HG03460 (cell line): ENCODE measurements around the gene RAB36.

Source experiments
- ATAC-seq: cut with Tn5 transposase; IDR thresholded peaks from one replicate; pipeline ENCODE4 v1.9.1; 2021; ENCODE audit not compliant: unreplicated experiment

RAB36 gene

GRCh38 chr22:23108249-23109078, 36.8 kb upstream of the RAB36 start:
- no peak for ATAC-seq

GRCh38 chr22:23109079-23109347, 36.3 kb upstream of the RAB36 start:
- no peak for ATAC-seq

DNA sequence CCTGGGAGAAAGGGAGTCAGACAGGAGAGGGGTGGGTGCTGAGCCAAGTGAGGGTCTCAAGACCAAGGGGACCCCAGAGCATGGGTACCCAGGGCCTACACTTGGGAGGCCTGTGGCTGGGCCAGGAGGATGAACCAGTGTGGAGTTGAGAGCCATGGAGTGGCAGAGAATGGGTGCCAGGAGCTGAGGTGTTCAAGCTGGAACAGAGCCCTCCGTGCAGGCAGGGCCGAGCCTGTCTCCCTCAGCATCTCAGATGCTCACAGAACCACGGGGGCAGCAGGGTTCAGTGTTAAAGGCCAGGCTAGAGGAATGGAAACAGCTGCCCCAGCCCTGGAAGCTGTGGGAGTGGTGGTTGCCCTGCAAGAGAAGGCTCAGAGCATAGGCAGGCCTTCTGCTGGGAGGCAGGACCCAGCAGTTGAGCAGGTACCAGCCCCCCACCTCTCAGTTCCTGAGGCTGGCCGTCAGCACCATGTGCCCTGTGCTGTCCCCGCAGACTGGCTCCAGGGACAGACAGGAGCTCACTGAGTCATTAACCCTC, 35.8 kb upstream of the RAB36 start:
- ATAC-seq = no peak

DNA sequence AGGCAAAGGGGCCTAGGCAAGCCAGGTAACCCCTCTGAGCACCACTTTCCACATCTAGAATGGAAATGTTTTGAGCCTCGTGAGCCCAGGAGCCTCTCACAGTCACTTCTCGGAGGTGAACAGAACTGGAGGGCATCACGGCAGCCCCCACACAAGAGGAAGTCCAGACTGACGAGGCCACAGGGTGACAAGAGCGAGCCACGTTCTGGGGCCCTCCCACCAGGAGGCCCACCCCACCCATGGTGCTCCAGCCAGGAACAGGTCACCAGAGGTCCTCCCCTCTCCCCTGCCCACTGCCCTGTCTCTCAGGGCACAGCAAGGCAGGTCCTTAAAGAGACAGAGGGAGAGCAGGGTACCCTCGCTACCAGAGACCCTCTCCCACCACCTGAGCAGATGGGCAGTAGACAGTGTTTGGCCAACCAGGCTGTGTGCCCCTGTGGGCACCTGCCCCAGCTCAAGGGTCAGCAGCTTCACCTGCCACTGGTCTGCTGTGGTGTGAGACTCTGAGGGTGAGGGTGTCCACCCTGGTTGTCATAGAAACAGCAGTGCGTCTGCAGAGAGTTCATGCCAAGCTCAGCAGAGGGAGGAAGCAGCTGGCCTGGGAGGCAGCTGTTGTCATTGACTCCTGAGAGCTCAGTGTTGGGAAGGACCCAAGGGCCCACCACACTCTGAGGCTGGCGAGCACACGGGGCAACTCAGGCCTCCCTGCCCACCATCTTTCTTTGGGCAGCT, 34.9 kb upstream of the RAB36 start:
- no peak for ATAC-seq

GRCh38 chr22:23110922-23111527, 34.3 kb upstream of the RAB36 start:
- no peak for ATAC-seq

GRCh38 chr22:23112472-23113012, 32.7 kb upstream of the RAB36 start:
- no peak for ATAC-seq

DNA sequence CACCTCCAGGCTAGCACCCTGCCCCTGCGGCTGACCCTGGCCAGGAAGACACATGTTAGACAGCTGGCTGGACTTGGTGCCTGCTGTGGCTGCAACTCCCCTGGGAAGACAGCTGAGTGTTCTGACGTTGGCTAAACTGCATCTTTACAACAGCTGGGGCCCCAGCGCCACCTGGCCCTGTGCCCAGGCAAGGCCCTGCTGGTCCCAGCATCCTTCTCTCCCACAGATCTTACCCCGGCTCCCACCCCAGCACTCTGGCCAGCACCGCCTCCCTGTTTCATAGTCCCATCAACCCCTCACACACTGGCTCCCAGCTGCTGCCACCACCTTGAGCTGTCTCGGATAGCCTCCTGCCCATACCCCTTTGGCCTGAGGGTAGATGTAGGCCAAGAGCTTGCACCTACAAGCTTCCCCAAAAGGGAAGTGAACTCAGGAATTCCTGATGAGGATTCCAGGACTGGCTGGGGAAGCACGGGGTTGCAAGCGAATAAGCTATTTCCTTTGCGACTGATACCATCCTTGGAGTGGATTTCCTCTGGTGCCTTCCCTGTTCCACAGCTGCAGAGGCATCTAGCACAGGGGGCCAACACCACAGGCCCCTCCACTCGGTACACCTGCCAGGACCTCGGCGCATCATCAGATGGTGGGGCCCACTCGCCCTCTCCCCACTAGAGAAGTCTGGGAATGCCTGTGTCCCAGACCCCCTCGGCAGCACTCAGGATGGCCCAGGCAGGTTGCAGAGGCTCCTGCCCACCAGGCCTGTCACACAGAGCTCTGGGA, 32.0 kb upstream of the RAB36 start:
- ATAC-seq = no peak

DNA sequence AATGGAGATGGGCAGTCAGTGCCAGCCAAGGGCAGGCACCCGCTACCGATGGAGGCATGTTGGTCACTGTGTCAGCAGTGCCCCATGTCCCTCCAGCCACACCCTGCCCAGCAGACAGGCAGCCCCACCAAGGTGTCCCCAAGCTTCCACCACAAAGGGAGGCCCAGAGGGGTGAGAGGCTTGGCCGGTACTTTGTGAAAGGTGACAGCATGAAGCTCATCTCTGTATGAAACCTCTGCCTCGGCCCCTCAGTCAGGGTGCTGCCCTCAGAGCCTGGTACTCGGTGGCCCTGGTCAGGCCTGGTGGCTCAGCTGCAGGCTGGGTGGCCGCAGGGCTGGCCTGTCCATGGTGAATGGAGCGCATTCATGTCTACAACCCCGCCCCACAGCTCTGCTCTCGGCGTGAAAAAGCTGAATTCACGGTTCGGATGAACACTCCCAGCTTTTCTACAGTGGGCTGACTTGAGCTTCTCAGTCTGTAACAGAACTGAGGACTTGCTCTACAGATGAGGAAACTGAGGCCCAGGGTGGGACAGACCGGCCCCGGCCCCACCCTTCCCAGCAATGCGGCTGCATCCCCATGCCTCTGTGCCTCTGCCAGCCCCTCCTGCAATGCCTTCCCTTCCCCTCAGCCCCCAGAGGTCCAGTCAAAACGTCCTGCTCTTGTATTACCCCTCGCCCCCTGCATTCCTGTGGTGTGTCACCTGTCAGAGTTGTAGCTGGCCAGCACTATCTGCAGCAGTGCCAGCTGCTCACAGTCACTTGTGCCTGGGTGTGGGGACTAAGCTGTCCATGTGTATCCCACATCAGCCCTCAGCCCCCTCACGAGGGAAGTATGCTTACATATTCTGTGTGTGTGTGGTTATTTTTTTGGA, 31.2 kb upstream of the RAB36 start:
- no peak for ATAC-seq

DNA sequence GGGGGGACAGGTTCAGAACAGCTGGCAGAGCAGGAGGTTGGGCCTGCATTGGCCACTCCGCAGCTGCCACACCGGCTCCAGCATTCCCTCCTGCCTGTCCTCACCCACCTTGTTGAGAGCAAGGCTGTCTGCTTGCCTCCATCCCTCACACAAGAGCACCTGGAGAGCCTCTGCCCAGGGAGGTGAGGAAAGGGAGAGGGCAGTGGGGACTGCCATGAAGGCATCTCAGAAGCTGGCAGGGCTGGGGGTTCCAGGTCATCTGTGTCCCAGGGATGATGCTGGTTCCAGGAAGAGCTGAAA, 30.6 kb upstream of the RAB36 start:
- ATAC-seq = no peak

- ATAC-seq = no peak
Measured at GRCh38 chr22:23115369-23115768, 29.9 kb upstream of the RAB36 start.

DNA sequence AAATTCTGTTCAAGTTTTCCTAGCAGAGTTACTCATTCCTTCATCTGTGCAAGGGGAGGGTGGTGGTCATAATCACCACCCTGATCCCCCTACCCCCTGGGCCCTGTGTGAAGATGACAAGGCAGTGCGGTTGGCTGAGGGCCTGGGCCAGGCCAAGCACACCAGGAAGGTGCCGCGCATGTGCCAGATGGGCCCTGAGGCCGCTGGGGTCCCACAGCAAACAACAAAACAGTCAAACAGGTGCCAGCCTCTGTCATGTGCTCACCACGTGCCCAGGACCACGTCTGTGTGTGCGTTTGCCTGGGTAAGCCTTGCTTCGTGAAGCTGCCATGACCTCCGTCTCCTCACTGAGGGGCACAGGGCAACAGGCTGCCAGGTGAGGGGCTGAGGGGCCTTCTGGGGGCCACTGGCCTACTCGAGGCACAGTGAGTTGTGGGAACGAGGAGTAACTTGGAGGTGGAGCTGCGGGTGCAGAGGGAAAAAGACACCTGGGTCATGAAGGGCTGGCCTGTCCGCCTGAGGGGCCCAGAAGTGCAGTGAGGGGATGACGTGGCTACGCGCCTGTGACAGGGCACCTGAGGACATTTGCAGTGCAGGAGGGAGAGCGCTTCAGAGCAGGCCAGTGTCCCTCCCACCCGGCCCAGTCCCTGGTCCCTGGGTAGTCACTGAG, 29.3 kb upstream of the RAB36 start:
- no peak for ATAC-seq

- no peak for ATAC-seq
Measured at GRCh38 chr22:23116506-23117263, 28.6 kb upstream of the RAB36 start.

GRCh38 chr22:23117275-23117674, 28.0 kb upstream of the RAB36 start:
- no peak for ATAC-seq

- ATAC-seq = no peak
Measured at GRCh38 chr22:23117891-23118646, 27.2 kb upstream of the RAB36 start.

GRCh38 chr22:23118647-23119493, 26.4 kb upstream of the RAB36 start:
- ATAC-seq = no peak

GRCh38 chr22:23119494-23120414, 25.5 kb upstream of the RAB36 start:
- ATAC-seq = no peak
